NCI-H345 (cell line): ENCODE measurements around the gene NGEF.
A peak's percentile ranks its signal among the peaks of the same experiment; 100 is the strongest.

Experiments
- DNase-seq: peaks from one replicate; lab custom pipeline; 2025; lab: John Stamatoyannopoulos, UW

NGEF gene

DNA sequence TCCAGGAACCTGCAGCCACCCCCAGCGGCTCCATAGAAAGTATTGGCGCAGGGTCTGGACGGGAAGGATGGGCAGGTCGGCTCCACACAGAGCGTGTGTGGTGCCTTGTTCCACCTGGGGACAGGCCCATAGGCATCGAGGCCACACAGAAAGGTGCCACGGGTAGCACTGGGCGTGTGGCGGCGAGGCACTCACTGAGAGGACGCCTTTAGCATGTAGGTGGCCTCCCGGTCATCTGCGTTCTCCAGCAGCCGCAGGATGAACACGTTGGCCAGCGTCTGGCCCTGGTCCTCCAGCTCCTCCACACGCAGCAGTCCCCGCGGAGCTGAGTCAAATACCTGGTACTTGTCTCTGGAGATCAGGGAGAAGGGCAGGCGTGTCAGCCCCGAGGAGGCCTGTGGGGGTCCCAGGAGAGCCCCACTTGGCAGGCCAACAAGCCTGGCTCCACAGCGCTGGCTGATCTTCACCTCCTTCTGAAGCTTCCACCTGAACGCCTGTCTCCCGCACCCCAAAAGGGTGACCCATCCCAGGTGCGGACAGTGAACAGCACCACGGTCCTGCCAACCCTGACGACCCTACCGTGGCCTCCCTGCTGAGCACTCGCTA, 129.8 kb downstream of the NGEF start:
- no peak for DNase-seq

DNA sequence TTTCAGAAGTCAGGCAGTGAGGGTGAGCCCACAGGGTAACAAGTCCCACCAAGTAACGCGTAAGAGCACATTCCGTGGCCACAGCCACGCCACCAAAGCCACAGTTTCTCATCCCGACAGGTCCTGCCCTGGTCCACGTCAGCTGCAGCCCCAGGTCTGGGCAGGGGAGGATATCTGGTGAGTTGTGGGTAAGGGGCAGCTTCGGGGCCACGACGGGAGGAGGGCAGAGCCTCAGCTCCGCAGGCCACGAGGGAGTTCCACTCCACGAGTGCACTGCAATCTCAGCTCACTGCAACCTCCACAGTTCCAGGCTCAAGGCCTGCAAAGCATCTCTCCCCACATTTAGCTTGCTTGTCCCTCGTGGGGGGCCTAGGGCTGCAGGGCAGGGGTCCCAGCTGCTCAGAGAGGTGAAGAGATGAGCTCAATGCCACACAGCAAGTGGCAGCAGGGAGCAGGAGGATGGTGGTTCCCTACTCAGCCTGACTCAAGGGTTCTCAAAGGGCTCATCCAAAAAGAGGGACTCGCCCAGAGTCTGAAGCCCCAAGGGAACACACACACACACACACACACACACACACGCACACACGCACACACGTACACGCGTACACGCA, 130.4 kb downstream of the NGEF start:
- DNase-seq, result no peak

DNA sequence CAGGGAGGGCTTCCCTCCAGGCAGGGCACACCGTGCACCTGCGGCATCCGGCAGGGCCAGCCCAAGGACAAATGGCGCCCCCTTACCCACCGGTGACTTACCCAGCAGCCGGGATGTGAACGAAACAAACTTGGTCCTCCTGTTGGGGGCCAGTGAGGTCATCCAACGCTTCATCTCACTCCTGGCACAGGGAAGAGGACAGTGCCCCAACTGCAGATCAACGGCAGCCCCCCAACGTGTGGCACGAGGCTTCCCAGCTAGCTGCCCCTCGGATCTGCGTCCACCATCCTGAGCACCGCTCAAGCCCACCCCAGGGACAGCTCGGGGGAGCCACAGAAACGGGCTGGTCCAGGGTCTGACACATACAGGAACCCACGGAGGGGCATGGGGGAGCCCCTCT, 131.0 kb downstream of the NGEF start:
- no peak for DNase-seq

DNA sequence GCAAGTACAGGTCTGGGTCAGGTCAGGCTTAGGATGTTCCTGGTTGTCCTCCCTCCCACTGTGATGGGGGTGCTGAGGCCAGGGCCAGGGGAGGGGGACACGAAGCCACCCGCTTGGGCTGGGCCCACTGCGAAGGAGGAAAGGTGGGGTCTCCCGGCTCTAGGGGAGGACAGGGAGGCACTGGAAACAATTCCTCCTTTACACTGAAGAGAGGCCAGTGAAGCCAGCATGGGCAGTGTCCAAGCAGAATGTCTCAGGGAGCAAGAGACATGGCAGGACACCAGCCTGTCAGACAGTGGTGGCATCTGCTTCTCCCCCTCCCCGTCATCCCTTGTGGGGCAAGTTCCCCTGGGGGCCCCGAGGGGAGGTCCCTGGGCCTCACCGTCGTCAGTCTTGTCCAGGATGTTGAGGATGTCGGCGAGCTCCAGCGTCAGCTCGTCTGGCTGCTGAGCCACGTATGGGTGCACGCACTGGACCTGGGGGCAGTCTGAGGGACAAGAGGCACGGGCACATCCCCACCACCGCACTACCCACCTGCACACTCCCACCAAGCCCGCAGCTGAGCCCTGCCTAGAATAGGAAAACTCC, 132.2 kb downstream of the NGEF start:
- no peak for DNase-seq

DNA sequence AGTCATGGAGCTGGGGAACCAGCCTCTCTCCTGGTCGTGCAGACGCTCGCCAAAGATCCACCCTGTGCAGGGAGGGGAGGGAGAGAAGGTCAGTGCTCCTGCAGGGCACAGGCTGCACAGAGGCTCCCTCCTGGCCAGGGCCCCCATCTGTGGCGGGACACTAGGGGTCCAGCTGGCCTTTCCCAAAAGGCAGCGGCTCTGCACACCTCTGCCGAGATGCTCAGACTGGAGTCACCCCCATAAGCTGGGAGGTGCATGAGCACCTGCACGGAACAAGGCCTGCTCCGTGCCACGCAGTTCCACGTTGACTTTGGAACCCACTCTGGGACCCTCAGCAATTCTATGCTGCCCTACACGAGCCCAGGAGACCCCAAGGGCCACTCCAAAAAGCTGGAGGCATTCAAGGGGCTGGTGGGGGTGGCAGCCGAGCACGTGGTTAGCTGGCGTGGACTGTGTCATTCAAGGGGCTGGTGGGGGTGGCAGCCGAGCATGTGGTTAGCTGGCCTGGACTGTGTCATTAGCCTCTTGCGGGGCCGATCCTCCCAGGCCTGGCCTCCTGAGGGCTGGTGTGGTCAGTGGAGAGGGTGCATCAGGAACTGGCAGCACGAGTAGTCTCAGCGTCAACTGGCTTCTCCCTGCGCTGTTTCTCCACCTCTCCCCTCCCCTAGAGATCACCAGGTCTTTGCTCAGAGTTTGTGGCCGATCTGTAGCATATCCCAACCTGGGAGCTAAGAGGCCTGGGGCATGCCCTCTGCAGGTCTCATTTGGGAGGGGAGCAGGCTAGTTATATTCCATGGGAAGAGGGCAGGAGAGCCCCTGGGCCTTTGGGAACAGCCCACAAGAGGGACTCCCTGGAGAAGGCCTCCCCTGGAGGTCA, 133.2 kb downstream of the NGEF start:
- no peak for DNase-seq

DNA sequence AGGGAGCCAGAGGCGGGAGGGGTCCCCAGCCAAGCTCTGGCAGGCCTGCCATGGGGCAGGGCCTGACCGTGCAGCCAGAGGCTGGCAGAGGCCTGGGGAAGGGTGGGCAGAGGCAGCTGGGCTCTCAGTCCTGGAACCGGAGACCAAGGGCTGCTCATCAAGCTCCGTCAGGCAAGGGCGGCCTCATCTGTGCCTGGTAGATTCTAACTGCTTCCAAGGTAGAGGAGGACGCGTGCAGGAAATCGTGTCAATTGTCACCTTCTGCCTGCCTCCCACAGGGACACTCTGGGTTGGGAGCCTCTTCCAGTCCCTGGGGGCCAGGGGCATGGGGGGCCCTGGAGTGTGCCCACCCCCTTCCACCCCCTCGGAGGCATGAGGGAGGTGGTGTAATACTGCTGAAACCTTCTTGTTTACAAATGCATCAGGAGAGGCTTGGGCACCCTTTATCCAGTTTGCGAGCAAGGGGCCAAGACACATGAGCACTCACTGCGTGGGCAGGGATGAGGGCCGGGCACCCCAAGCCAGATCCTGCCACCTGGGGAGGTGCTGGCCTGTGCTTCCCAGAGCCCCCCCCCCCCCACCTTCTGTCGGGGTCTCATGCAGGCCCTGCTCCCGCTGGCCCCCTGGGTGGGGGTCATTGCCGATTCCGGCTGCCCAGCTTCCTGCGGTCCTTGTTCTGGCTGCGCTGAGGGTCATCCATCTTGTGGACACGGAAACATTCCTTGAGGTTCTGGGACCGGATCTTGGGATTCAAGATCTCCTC, 134.0 kb downstream of the NGEF start:
- DNase-seq, result no peak

DNA sequence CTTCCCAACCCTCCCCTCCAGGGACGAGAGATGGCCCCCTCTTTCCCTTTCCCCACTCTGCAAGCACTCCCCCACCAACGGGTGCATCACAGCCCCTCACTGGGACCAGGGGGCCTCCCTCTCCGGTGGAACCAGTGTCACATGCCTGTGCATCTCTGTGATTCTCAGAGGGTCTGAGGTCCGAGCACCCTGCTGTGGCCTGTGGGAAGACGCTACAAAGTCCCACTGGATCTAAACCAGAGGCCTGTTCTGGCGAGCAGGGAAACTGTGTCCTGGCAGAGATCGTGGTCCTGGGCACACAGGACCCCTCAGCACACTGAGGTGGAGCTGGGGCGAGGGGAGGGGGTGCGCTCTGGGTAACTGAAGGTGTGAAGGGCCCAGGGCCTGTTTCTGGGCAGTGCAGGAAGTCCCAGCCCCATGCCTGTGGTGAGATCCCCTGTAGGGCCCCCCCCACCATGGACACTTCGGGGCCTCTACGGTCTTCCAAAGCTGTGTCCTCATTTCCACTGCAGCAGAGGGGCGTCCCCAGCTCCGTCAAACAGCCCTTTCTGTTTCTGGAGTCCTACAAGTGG, 135.0 kb downstream of the NGEF start:
- no peak for DNase-seq

DNA sequence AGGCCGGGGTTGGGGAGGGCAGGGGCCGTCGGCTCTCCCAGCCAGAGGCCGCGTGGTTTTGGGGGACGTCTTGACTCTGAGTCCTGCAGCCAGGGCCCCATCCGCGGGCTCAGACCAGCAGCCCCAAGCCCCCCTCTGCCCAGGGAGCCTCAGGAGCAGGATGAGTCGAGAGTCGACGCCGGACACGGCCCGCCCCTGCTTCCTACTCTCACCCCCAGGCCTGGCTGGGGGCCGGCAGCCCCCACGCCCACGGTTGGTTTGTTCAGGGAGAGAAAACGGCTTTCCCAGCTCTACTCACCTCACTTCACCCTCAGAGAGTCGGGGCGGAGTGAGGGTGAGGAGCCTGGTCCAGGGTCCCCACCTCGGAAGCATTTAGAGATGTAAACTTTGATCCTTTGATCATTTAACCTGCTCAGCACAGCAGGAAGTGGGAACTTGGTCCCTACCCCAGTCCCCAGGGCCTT, 136.0 kb downstream of the NGEF start:
- DNase-seq, result no peak

DNA sequence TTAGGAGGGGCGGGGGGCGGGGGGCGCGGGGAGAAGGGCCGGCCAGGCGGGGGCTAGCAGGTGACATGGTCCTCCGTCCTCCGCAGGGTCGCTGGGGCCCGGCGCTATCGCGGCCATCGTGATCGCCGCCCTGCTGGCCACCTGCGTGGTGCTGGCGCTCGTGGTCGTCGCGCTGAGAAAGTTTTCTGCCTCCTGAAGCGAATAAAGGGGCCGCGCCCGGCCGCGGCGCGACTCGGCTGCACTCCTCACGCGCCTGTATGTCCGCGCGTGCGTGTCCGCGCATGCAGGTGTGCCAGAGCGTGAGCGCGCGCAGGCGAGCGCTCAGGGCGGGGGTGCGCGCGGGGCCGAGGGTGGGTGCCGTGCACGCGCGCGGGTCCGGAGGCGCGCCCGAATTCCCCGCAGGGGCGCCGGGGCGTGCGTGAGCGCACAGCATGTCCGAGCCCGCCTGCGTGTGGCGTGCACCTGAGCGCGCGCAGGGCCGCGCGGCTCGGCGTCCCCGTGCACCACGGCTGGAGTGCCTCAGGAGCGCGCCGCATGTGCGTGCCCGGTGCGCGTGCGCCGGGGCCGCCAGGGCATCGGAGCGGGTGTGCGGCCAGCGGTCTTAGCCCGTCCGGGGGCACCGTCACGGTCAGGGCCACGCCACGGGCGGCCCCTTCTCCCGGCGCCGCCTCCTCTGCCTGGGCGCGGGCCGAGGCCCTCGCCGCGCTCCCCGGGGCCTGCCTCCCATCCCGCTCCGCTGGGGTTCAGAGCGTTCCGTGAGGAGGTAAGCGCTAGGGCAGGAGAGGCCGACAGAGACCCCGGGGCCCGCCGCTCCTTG, 136.7 kb downstream of the NGEF start:
- DNase-seq, result peak; percentile 67

DNA sequence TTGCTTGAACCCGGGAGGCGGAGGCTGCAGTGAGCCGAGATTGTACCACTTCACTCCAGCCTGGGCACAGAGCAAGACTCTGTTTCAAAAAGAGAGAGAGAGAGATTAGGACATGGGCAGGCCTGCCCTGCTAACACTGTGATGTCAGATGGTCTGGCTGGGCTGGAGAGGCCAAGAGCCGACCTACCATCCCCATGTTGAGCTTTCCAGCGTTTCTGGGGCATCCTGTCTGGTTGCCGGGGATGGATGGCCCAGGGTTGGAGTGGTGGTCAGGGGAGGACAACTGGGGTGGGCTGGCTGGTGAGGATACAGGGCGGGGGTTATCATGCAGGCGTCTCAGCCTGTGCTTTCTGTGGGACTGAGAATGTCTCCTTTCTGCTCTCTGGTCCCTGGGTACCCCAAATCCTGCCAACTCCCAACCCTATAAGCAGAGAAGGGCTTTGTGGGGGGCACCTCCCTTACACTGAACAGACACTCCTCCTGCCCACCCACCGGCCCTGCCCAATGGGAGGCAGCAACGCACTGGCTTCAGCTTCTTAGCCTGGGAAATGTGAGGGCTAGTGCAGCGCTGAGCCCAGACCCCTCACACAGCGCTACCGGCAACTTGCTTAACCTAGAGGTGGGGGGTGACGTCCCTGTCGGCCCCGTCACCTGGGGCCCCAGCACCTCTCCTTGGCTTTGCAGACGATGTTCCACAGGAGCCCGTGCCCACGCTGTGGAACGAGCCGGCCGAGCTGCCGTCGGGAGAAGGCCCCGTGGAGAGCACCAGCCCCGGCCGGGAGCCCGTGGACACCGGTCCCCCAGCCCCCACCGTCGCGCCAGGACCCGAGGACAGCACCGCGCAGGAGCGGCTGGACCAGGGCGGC, 137.6 kb downstream of the NGEF start:
- no peak for DNase-seq

DNA sequence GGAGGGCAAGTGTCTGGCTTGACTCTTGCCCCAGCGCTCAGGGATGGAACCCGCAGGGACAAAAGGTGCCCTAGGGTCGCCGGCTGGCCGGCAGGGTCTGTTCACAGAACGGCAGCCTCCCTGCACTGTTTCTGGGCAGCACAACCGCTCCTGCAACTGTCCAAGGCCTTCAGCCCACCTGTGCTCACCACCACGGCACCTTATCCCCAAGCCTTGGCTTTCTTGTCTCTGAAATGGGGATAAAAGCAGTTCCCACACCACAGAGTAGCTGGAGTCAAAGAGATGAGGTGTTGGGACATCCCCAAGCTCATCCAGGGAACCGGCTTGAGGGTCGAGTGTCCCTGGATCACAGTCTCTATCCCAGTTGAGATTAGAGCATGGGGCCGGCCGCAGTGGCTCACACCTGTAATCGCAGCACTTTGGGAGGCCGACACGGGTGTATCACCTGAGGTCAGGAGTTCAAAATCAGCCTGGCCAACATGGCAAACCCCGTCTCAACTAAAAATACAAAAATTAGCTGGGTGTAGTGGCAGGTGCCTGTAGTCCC, 138.3 kb downstream of the NGEF start:
- no peak for DNase-seq

DNA sequence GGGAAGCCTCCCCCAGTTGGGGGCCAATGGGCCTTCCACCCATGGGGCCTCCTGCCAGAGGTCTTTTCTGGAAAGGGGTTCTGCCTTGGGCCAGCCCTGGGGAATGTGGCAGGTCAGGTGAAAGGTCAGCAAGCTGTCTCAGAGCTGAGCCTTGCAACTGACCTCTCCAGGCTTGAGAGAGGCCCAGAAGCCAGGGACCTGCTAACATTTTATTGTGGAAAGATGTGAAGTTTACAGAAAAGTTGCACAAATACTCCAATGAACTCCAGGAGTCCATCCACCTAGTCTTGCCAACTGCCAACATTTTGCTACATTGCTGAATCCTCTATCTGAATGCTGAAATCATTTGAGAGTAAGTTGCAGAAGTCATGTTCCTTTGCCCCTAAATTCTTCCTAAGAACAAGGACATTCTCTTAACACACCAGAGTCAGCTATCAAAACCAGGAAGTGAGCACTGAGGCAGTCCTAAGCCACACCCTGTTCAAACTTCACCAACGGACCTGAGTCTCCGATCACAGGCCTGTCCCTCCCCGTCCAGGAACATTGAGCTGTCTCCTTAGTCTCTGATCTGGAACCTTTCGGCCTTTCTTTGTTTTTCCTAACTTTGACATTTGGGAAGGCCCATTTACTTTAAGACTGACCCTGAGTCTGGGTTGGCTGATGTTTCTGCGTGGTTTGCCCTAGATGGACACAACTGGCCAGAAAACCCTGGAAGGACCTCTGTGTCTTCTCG, 139.0 kb downstream of the NGEF start:
- DNase-seq, result no peak

DNA sequence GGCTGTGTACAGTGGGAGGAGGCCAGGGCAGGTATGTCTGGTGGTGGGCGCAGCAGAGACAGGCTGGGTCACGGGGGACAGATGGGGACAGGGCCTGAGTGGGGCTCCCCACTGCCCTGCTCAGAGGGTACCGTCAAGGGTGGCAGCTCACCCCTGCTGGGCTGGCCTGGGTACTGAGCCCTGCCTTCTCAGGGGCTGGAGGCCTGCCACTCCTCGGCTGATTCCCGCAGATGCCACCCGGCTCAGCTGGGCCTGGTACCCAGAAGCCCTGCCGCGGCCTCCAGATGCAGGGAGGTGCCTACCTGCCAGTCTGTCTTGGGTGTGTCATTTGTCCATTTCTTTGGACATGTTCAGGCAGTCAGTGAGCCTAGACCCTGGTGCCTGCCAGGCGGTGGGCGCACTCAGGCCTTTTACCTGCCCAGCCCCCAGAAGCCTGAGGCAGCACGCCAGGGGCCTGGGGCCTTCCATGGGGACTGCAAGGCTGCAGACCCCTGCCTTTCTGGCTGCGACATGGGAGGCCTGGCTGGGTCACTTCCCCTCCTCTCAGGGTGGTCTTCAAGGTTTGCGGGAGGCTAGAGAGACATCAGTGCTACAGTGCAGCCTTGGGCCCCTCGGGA, 139.7 kb downstream of the NGEF start:
- DNase-seq, result no peak

DNA sequence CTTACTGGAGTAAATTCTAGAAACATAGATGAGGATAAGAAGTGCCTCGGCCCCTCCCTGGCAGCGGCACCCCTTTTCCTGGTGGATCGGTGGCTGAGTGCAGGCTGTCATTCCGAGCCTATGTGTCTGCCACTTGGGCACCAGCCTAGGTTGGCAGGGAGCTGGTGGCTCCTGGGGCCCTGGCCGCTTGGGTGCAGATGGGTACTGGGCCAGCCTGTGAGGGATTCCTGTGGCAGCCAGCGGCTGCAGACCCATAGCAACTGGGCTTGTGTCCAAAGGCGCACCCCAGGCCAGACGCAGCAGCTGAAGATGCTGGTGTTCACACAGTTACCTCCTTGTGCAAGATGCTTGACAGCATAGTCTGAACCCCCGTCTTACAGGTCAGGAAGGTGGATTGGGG, 140.2 kb downstream of the NGEF start:
- DNase-seq, result no peak

DNA sequence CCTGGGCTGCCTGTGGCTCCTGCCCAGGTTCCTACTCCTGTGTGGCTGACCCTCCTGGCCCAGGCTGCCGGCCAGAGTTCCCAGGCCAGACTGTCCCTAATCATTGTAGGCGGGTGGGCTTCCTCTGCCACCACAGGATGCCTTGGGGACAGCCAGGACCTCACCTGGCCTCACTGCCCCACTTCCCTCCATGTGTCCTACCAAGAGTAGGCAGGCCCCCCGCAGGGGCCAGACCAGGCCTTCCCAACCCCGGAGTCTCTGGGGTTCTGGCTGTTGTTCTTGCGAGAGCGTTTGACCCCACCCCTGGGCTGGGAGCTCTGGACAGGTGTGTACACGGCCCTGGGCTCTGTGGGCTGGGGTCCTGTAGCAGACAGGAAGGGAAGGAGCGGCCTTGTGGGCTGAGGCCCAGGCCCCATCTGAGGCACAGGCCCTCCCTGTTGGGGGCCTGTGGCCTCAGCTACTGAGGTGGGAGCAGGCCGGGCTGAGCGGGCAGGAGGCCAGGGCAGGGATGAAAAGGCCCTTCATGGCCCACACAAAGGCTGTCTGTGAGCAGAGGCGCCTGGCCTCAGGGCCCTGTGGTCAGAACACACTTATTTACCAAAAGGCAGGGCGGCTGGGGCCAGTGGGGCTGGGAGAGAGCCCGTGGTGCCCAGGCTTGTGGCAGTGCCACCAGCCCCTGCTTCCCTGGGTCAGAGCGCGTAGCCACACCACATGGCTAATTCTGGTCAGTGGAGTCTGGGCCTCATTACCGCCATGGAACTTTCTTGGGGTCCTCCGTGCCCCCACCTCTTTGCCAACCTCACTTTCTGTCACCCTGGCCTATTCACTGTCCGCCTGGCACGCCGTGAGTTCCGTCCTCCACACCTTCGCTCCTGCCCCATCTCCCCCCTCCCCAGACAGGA, 141.0 kb downstream of the NGEF start:
- no peak for DNase-seq

DNA sequence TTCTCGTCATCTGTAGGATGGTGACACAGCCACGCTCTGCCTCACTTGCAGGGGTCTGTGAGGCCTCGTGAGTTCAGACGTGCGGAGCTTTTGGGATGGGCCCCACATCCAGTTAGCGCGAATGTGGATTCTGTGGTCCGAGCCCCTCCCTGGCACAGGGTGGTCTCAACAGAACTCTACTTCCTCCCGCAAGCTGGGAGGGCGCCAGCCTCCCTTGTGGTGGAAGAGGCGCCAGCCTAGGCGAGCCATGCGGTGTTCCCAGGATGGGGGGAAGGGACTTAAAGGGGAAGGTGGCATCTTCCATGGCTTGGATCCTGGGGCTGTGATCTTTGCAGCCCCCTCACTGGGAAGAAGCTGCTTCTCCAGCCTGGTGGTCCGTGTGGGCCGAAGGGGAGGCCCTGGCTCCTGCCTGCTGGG, 141.6 kb downstream of the NGEF start:
- no peak for DNase-seq

DNA sequence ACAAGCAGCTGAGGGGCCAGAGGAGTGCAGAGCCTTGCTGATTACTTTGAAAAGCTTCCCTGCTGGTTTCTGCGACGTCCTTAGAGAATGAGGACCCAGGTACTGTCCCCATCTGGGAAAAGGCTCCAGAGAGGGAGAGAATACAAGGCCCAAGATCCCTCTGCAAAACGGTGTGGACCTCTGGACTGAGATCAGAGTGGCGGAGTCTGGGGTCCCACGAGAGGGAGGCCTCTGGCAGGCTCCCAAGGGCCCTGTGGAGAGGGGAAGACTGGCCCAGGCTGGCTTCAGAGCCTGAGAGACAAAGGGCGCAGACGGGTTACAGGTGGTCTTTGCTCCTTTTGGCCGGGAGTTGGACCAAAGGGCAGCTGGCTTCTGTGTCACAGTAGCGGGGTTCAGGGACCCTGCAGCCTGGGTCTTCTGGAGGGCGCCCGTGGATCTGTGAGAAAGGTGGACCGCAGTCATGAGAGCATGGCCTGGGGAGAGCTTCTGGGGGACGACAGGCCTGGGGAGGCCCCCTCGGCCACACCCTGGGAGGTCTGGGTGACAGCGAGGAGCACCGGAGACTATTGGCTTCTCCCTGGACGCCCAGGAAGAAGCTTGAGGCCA, 142.2 kb downstream of the NGEF start:
- no peak for DNase-seq
